GM06990 (cell line): ENCODE results near the gene NHLRC4.

Source experiments
- DNase-seq: peaks from one replicate; pipeline ENCODE4 v3.0.0-alpha.2; 2011; ENCODE audit not compliant: insufficient read length; ENCODE audit errors: extremely low read depth
- H3K27me3 ChIP-seq: replicated peaks from 2 replicates; pipeline ENCODE4 v1.6.0; 2011; ENCODE audit warnings: low read length; ENCODE audit not compliant: control insufficient read depth, insufficient read depth
- H3K36me3 ChIP-seq: 2 replicates; pipeline ENCODE4 v1.5.1; 2011; ENCODE audit warnings: low read length; ENCODE audit not compliant: control insufficient read depth, insufficient read depth
- H3K4me3 ChIP-seq: replicated peaks from 2 replicates; pipeline ENCODE4 v1.5.1; 2011; ENCODE audit warnings: low read depth, mild to moderate bottlenecking, control low read depth, low read length
- CTCF ChIP-seq: IDR thresholded peaks from 2 replicates; pipeline ENCODE4 v1.5.1; 2011; ENCODE audit warnings: low read length, control low read depth, mild to moderate bottlenecking, inconsistent platforms; ENCODE audit not compliant: insufficient read depth, poor library complexity, severe bottlenecking

NHLRC4 gene

GRCh38 chr16:554640-555365 is 12.0 kb upstream of the NHLRC4 start:
- Histone ChIP-seq H3K27me3 (no peaks in the 10 kb centered on the region; the same call in 1 of the 2 replicates), H3K4me3 (no peak overlapping the region), H3K36me3 (peaks cover 9% of the 10 kb centered on the region)
- no peak for DNase-seq
- TF ChIP-seq CTCF: no peak

DNA sequence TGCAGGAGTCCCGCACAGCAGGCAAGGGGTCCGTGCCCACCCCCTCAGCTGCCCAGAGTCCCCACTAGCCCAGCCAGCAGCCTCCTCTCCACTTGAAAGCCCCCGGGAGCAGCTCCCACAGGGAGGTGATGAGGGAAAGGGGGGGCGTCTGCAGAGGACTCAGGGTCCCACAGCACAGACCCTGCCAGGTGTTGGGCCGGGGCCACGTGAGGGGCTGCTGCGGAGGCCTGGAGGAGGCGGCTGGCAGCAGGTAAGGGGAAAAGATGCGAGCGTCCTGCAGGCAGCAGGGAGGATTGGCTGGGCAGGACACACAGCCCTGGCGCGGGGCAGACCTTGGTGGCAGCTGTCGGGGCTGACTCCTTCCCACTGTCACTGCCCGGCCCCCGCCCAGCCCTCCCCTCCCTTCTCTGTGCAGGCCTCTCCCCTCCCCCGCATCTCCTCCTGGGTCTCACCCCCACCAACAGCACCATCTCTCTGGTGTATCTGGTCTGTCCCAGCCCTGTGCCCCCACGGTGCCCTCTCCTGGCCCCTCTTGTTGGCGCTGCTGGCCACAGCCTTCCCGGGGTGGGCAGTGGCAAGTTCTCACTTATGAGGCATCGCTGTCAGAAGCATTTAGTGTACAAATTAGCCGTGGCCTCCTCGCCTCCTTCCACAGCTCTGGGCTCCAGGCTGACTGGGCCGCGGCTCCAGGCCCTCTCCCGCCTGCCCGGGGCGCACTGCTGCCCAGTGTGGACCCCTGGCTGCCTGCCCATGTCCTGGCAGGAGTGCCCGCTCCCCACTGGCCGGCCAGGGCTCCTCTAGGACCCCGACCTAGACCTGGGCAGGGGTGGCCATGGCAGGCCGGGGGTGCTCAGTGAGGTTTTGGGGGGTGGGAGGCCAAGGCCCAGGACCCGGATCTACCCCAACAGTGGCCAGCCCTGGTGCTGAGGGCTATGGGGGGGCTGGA is 11.0 kb upstream of the NHLRC4 start:
- no peak for DNase-seq
- no peak overlapping the region for H3K4me3 ChIP-seq
- H3K27me3 ChIP-seq: no peaks in the 10 kb centered on the region; the same call in 1 of the 2 replicates
- no peak for TF ChIP-seq CTCF
- H3K36me3 ChIP-seq: peaks cover 8% of the 10 kb centered on the region

DNA sequence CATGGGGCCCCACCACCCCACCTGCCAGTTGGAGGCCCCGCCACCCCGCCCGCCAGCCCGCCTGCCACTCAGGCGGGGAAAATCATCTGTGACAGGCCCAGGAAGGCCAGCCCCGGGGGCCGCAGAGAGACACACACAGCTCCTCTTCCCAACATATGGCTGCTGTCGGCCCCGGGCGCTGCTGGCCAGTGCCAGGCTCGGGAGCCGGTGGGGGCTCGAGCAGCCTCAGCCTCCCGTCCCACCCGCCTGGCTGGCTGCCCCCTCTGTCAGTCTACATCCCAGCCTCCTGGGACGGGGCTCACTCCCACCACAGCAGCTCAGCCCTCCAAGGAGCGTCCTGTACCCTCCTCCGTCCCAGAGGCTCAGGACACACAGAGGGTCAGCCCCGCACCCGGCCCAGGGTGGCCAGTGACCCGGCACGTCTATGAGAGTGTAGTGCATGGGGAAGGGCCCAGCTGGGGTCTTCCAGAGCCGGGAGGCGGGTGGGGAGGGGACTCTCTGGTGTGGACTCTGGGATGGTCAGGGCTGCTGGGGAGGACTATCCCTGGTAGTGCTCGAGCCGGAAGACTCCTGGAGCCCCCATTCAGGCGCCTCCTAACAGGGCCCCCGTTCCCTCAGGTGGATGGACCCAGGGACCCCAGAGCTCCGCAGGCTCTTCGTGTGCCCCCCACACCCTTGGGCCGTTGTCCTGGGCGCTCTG is 10.2 kb upstream of the NHLRC4 start:
- no peaks in the 10 kb centered on the region; the same call in 1 of the 2 replicates for H3K27me3 ChIP-seq
- H3K4me3 ChIP-seq: no peak overlapping the region
- peaks cover 6% of the 10 kb centered on the region for H3K36me3 ChIP-seq
- no peak for DNase-seq
- TF ChIP-seq CTCF: no peak

DNA sequence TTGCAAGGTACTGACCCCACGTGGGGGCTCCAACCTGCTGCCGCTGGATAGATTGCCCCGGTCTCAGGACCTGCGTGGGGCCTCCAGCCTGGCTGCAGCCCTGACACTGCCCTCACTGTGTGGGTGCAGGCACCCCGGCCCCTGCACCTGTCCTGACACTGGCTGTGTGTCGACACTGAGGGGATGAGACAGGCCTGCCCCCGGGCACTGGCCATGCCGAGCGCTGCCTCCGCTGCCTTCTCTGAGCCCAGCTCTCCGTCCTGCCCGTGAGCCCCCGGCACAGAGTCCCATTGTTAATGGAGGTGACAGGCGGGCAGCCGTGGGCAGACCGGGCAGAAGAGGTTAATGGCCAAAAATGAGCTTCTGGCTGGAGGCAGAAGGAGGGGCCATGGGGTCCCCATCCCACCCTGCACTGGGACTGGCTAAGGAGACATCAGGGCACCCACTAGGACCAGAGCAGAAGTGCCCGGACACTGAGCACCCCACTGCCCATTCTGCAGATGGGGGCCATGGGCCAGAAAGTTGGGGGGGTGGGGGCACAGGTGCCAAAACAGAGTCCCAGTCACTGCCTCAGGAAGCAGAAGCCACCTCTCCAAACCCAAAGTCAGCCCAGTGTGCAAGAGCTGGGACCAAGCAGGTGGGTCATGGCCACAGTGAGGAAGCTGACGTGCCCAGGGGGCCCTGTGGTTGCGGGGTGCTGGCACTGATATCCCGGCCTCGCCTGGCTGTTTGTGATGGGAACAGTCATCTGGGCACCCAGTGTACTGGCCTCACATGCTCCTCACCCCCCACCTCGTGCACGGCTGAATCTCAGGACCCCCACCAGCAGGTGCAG is 9.1 kb upstream of the NHLRC4 start:
- no peaks in the 10 kb centered on the region; the same call in 1 of the 2 replicates for H3K27me3 ChIP-seq
- TF ChIP-seq CTCF: no peak
- H3K36me3 ChIP-seq: no peaks in the 10 kb centered on the region; the same call in none of the 2 replicates
- no peak for DNase-seq
- no peak overlapping the region for H3K4me3 ChIP-seq

DNA sequence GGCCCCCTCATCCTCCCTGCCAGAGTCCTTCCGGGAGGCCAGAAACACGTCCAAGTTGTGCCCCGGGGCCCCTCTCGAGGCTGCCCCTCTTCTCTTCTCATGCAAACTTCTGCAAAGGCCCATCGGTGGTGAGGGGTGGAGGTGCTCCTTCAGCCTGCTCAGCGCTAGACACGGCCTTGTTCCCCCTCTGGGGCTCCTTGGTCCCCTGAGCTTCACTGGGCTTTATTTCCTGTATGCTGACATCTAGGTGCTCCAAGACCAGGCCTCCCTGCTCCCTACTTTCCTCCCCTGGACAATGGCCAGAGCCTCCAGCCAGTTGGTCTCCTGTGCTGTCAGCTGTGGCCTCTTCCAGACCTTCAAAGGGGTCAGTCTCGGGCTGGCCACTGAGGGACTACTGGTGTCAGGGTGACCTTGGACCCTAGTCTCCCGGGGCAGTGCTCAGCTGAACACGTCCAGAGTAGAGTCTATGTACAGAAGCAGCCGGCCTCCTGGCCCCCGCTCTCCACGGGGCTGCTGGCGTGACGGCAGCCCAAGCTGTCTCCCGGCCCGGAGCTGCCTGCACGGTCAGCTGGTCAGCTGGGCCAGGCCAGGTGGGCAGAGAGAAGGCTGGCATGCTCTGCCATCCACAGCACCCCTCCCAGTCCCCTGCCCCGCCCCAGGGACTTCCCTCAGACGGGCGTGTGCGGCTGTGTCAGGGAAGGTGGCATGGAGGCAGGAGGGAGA is 8.3 kb upstream of the NHLRC4 start:
- H3K36me3 ChIP-seq: no peaks in the 10 kb centered on the region
- H3K27me3 ChIP-seq: no peaks in the 10 kb centered on the region; the same call in 1 of the 2 replicates
- TF ChIP-seq CTCF: no peak
- no peak for DNase-seq
- H3K4me3 ChIP-seq: no peak overlapping the region
